Hepatocyte (in vitro differentiated cells): ENCODE results near the gene MSX1.

Experiments
- EZH2 ChIP-seq: fragments of 200-600 bp; sonication (generic); IDR thresholded peaks from 2 replicates; pipeline ENCODE4 v1.6.1; 2016; ENCODE audit warnings: antibody characterized with exemption, mild to moderate bottlenecking, borderline replicate concordance
- EZH2phosphoT487 ChIP-seq: fragments of 200-600 bp; sonication (generic); IDR thresholded peaks from one replicate; pipeline ENCODE4 v1.6.1; 2018; ENCODE audit warnings: antibody characterized with exemption, mild to moderate bottlenecking, low read depth, moderate library complexity; ENCODE audit not compliant: unreplicated experiment, severe bottlenecking
- TF ChIP-seq, protein P1 (sequence below): fragments of 200-600 bp; sonication (generic); IDR thresholded peaks from 2 replicates; pipeline ENCODE4 v1.5.1; 2016; ENCODE audit warnings: antibody characterized with exemption, mild to moderate bottlenecking; ENCODE audit not compliant: poor library complexity

DNA sequence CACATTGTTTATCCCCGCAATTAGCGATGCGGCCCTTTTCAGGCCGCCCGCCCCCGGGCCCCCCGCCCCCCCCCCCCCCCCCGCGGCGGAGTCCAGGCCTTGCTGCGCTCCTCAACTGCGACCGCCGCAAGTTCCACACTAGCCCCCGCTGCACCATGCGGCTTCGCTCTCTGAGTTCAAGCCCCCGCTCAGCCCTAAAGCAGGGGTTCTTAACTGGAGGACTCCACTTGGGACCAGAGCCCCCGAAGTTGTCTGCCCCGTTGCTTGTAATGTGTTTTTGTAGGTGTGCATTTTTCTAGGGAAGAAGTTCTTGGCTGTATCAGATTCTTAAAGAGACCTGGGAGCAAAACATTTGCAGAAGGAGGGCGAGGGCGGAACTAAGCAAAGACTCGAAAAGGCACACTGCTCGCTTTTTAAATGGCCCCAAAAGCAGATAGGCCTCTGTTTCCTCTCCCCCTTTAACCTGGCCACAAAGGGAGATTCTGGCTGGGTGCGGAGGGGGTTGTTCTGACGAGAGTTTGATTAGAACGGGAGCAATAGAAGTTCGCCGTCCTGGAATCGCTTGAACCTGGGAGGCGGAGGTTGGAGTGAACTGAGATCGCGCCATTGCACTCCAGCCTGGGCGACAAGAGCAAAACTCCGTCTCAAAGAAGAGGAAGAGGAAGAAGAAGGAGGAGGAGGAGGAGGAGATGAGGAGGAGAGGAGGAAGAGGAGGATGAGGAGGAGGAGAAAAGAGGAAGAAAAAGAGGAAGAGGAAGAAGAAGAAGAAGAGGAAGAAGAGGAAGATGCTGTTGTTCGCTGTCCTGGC, 2.3 kb upstream of the MSX1 start:
- TF ChIP-seq EZH2 (no peak), EZH2phosphoT487 (peak; percentile 27)
- TF ChIP-seq, protein P1, sequence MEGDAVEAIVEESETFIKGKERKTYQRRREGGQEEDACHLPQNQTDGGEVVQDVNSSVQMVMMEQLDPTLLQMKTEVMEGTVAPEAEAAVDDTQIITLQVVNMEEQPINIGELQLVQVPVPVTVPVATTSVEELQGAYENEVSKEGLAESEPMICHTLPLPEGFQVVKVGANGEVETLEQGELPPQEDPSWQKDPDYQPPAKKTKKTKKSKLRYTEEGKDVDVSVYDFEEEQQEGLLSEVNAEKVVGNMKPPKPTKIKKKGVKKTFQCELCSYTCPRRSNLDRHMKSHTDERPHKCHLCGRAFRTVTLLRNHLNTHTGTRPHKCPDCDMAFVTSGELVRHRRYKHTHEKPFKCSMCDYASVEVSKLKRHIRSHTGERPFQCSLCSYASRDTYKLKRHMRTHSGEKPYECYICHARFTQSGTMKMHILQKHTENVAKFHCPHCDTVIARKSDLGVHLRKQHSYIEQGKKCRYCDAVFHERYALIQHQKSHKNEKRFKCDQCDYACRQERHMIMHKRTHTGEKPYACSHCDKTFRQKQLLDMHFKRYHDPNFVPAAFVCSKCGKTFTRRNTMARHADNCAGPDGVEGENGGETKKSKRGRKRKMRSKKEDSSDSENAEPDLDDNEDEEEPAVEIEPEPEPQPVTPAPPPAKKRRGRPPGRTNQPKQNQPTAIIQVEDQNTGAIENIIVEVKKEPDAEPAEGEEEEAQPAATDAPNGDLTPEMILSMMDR = no peak
